ENCODE results near the gene ARHGDIA.
A peak's percentile ranks its signal among the peaks of the same experiment; 100 is the strongest.

GRCh38 chr17:81867991-81868673 is 3.0 kb downstream of the ARHGDIA start:
- TF ChIP-seq CTCF (conservative IDR thresholded peaks at IDR 0.05) (no peak), ZFX (IDR thresholded peaks at IDR 0.05) (peak; percentile 38; the same call in 1 of the 2 replicates)
